A549 (cell line): ENCODE results near the gene CEP112.

Experiments
- CEBPB ChIP-seq, 2 experiments: fragments of >200 bp in 1 of 2; sonication (Bioruptor Twin) in 1 of 2; formaldehyde crosslinking in 1 of 2; IDR thresholded peaks; 2 replicates each; pipeline ENCODE4 v1.6.1; 2012 to 2016
- CTCF ChIP-seq: fragments of >200 bp; sonication (Bioruptor Twin); formaldehyde crosslinking; IDR thresholded peaks from 3 replicates; pipeline ENCODE4 v1.5.1; 2016
- EHF ChIP-seq: fragments of 250-450 bp; sonication (Bioruptor Pico); IDR thresholded peaks from 2 replicates; pipeline ENCODE4 v1.5.0; 2020; ENCODE audit warnings: mild to moderate bottlenecking
- EP300 ChIP-seq, 2 experiments: fragments of >200 bp; sonication (Bioruptor Twin); formaldehyde crosslinking; IDR thresholded peaks; 2 replicates in 1 of 2; 3 replicates in 1 of 2; pipeline ENCODE4 v1.6.1; 2016 to 2017
- POLR2A ChIP-seq: IDR thresholded peaks from 2 replicates; pipeline ENCODE4 v1.6.1; 2012; ENCODE audit warnings: mild to moderate bottlenecking, low read length

DNA sequence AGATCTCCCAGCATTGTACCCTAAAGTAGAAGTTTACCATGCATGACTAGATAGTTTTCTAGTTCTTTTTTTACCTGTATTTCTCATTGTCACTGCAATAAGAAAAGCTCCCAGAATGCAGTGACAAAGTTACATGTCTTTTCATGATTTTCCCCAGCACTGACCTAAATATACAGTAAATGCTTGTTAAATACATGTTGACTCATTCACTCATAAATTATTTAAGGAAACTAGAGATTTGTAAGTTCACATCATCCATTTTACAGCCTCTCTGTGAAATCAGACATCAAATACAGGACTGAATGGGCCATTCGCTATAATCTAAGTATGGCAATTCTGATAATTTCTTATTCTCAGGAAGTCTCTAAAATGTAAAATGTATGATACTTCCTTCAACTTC is 371.6 kb downstream of the CEP112 start:
- TF ChIP-seq CTCF (no peak), EP300 (IDR thresholded peaks at IDR 0.05) (no peak), EHF (CRISPR knock-in tag) (no peak), CEBPB (IDR thresholded peaks at IDR 0.05) (no peak), POLR2A (no peak)
